Lower lobe of right lung (tissue), 2 donors: ENCODE data around the gene PRKCZ. TPM values are rescaled to one million over a fixed set of nuclear protein-coding genes. Genes with fewer than 3 reads are reported as not detected.

Source experiments
- ATAC-seq, 2 donors: fragments of 200-7000 bp; cut with Tn5 transposase; one replicate each; pipeline ENCODE4 v1.9.1; 2020 to 2022; ENCODE audit warnings: mild to moderate bottlenecking in 2 of 2, moderate library complexity in 2 of 2
- DNase-seq: peaks from one replicate; pipeline ENCODE4 v3.0.0-alpha.2; 2020
- H3K27ac ChIP-seq: fragments of 200-600 bp; one replicate; pipeline ENCODE4 v1.8.0; 2022
- H3K27me3 ChIP-seq: fragments of 200-600 bp; one replicate; pipeline ENCODE4 v1.8.0; 2022; ENCODE audit warnings: low read depth
- H3K36me3 ChIP-seq: fragments of 200-600 bp; one replicate; pipeline ENCODE4 v1.8.0; 2022; ENCODE audit warnings: mild to moderate bottlenecking
- H3K4me1 ChIP-seq: fragments of 200-600 bp; one replicate; pipeline ENCODE4 v1.8.0; 2022
- H3K4me3 ChIP-seq: fragments of 200-600 bp; one replicate; pipeline ENCODE4 v1.8.0; 2022; ENCODE audit warnings: mild to moderate bottlenecking
- H3K9me3 ChIP-seq: fragments of 200-600 bp; one replicate; pipeline ENCODE4 v1.8.0; 2022
- intact Hi-C: fragments of 100-400 bp; cut with DNase I; formaldehyde crosslinking; loops from one replicate; pipeline ENCODE4 v1.11.0; 2022
- total RNA-seq: library from RNA; stranded (reverse); fragmentation: NEBNext Ultra II Directional; extraction: Animal tissue kit (Norgen Biotek cat#: 25700); gene quantifications from one replicate; pipeline ENCODE4 v1.2.1, GENCODE V29; 2021
- TF ChIP-seq, protein P1 (sequence below): fragments of 200-600 bp; IDR thresholded peaks from one replicate; pipeline ENCODE4 v1.8.0; 2022; ENCODE audit warnings: antibody characterized with exemption, mild to moderate bottlenecking
- donor health status: DM: no; HTN: yes; CAD: no; lungs with severe emphysema.

Gene PRKCZ
- total RNA-seq, 1 donor from 2014 or later: 97.6 TPM

DNA sequence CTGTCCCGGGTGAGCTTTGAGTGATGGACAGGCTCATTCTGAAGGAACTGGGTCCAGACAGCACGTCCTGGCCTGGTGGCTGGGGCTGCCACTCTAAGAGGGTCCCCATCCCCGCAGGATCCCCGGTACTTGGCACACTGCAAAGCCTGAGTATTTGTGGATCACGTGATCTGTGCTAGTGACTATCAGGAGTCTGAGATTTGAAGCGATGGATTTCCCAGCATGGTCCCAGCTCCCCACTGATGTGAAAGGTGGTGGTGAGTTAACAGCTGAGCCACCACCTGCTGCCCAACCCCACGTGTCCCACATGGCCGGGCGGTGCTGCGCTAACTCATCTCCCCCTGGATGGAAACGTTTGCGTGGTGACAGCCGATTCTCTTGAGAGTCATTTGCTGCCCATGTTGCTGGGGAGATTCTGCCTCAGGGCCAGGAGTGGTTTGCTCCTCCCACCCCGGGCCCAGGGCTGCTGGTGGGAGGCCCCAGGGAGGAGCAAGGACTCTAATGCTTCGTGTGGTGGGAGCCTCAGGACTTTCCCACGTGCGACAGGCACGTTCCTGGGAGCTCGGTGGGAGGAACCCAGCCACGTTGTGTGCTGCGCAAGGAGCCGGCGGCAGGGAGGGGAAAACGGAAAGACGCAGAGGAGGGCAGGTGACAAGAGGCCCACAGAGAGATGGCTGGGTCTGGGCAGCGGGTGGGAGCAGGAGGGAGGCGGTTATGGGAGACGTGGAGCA lies 129.2 kb downstream of the PRKCZ start:
- H3K36me3 ChIP-seq: peaks cover 21% of the 10 kb centered on the region
- no peak overlapping the region for H3K4me3 ChIP-seq
- no peaks in the 10 kb centered on the region for H3K27me3 ChIP-seq
- no peak overlapping the region for H3K27ac ChIP-seq
- H3K9me3 ChIP-seq: no peaks in the 10 kb centered on the region
- H3K4me1 ChIP-seq: no peaks in the 10 kb centered on the region
- intact Hi-C loops: no loop called here
- TF ChIP-seq, protein P1, sequence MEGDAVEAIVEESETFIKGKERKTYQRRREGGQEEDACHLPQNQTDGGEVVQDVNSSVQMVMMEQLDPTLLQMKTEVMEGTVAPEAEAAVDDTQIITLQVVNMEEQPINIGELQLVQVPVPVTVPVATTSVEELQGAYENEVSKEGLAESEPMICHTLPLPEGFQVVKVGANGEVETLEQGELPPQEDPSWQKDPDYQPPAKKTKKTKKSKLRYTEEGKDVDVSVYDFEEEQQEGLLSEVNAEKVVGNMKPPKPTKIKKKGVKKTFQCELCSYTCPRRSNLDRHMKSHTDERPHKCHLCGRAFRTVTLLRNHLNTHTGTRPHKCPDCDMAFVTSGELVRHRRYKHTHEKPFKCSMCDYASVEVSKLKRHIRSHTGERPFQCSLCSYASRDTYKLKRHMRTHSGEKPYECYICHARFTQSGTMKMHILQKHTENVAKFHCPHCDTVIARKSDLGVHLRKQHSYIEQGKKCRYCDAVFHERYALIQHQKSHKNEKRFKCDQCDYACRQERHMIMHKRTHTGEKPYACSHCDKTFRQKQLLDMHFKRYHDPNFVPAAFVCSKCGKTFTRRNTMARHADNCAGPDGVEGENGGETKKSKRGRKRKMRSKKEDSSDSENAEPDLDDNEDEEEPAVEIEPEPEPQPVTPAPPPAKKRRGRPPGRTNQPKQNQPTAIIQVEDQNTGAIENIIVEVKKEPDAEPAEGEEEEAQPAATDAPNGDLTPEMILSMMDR: no peak
- ATAC-seq: no peak
- DNase-seq: no peak

DNA sequence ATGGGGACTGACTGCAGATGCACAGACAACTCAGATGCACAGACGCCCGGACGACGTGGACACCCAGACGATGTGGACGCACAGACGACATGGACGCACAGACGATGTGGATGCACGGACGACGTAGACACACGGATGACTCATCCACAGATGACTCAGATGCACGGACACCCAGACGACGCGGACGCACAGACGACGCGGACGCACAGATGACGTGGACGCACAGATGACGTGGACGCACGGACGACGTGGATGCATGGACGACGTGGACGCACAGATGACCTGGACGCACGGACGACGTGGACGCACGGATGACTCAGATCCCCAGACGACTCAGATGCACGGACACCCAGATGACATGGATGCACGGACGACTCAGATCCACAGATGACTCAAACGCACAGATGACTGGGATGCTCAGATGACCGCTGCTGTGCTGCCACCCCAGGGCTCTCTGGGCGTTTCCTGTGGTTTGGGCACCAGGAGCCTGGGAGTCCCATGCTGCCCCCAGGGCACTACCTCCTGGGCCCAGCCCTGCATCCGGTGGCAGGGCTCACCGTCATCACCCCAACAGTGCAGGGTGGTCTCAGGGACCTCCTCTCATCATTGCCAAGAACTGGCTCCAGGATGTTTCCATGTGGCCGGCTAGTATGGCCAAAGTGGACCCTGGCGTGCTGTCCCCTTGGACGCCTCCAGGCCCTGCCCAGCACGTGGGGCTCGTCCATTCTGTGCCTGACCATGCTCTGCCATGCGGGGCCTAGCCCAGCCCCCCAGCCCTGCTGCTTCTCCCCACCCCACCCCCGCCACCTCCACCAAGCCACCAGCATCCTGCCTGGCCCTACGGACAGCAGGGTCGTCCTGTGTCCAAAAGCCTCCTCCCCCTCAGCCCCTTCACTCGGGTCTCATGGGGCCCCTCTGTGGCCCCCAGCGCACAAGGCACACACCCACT lies 130.4 kb downstream of the PRKCZ start:
- no peaks in the 10 kb centered on the region for H3K4me1 ChIP-seq
- no peaks in the 10 kb centered on the region for H3K27me3 ChIP-seq
- ATAC-seq (no peak), DNase-seq (no peak)
- no peak overlapping the region for H3K4me3 ChIP-seq
- intact Hi-C loops: no loop called here
- H3K36me3 ChIP-seq: peaks cover 29% of the 10 kb centered on the region
- TF ChIP-seq, protein P1: no peak
- H3K9me3 ChIP-seq: no peaks in the 10 kb centered on the region
- no peak overlapping the region for H3K27ac ChIP-seq

DNA sequence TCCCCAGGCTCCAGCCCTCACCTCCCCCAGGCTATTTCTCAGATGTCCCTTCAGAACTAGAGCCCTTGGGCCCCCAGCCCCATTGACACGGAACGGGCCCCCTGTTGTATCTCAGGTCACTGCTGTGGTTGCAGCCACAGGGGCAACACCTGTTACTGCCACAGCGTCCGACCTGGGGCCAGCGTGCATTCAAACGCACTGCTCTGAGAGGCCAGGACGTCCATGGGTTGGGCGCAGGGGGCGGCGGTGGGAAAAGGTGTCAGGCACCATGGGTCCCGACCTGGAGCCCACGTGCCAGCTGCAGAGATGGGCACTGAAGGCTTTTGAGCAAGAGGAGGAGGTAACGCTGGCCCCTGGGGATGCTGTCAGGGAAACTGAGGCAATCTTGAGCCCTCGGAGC lies 131.1 kb downstream of the PRKCZ start:
- no peaks in the 10 kb centered on the region for H3K9me3 ChIP-seq
- no peak overlapping the region for H3K4me3 ChIP-seq
- no peak for ATAC-seq
- H3K27ac ChIP-seq: no peak overlapping the region
- DNase-seq: no peak
- H3K4me1 ChIP-seq: no peaks in the 10 kb centered on the region
- peaks cover 32% of the 10 kb centered on the region for H3K36me3 ChIP-seq
- H3K27me3 ChIP-seq: no peaks in the 10 kb centered on the region
- TF ChIP-seq, protein P1: no peak
- intact Hi-C loops: no loop called here

DNA sequence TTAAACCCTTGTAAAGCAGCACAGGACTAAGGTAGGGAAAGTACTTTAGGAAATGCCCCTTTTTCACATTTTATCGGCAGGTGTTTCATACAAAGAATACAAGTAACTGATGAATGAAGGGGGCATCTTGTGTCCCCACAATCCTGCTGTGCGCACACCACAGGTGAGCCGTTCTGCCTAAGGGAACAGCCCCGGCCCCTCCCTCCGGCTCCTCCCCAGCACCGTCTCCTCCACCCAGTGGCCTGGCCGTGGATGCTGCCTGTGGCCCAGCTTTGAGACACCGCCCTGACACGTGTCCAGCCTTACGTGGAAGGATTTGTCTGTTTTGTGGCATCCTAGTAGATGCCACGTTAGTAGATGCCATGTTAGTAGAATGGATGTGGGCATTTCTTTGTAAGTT lies 131.5 kb downstream of the PRKCZ start:
- Histone ChIP-seq H3K4me3 (no peak overlapping the region), H3K9me3 (no peaks in the 10 kb centered on the region), H3K27ac (no peak overlapping the region), H3K27me3 (no peaks in the 10 kb centered on the region), H3K4me1 (no peaks in the 10 kb centered on the region), H3K36me3 (peaks cover 35% of the 10 kb centered on the region)
- intact Hi-C loops: no loop called here
- DNase-seq: no peak
- no peak for ATAC-seq
- TF ChIP-seq, protein P1: no peak

DNA sequence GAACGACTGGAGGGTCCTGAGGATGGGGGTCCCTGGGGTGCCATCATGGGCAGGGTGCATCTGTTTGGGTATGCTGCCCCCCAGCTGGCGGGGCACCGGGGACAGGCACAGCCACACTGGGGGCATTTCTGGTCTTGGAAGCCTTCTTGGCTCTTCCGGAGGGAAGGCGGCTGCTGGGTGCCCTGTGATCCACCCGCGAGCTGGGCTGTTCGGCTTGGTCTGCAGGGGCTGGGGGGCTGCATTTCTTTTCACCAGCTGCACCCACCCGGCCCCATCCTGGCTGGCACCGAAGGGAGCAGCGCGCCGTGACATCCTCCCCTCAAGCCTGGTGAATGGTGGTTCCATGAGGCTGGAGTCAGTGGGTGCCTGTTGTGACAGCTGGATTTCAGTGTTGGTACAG lies 132.2 kb downstream of the PRKCZ start:
- DNase-seq (no peak), ATAC-seq (no peak)
- Histone ChIP-seq H3K27me3 (no peaks in the 10 kb centered on the region), H3K27ac (no peak overlapping the region), H3K4me1 (no peaks in the 10 kb centered on the region), H3K36me3 (peaks cover 38% of the 10 kb centered on the region), H3K9me3 (no peaks in the 10 kb centered on the region), H3K4me3 (no peak overlapping the region)
- intact Hi-C loops: no loop called here
- TF ChIP-seq, protein P1: no peak
